Stimulated activated naive B cell treated with anti-CD40 and anti-IgM and Interleukin-4, amounts not matched to agents 10 μg/mL and 1 μg/mL and 100 μg/mL, for 72 hours (primary cell): Measurements from ENCODE around the gene POPDC3.

Source experiments
- ATAC-seq, 2 donors: fragments of 150-1000 bp; cut with Tn5 transposase; replicated peaks; 2 replicates each; pipeline ENCODE4 v1.10.0; 2021; ENCODE audit warnings: moderate library complexity in 1 of 2
- DNase-seq: peaks from one replicate; pipeline ENCODE4 v3.0.0; 2021
- H3K27ac Mint-ChIP-seq: one replicate; pipeline ENCODE4 v1.8.0; 2022; ENCODE audit warnings: mild to moderate bottlenecking, mixed read lengths
- H3K27me3 Mint-ChIP-seq, 2 donors: one replicate each; pipeline ENCODE4 v1.8.0; 2022; ENCODE audit warnings: mixed read lengths in 2 of 2
- H3K36me3 Mint-ChIP-seq, 2 donors: one replicate each; pipeline ENCODE4 v1.8.0; 2022; ENCODE audit warnings: mixed read lengths in 2 of 2, mild to moderate bottlenecking in 1 of 2
- H3K4me1 Mint-ChIP-seq, 2 donors: one replicate each; pipeline ENCODE4 v1.8.0; 2022; ENCODE audit warnings: mixed read lengths in 2 of 2, mild to moderate bottlenecking in 1 of 2
- H3K4me3 Mint-ChIP-seq, 2 donors: one replicate each; pipeline ENCODE4 v1.8.0; 2022; ENCODE audit warnings: mild to moderate bottlenecking in 2 of 2, mixed read lengths in 2 of 2, moderate library complexity in 1 of 2
- H3K9me3 Mint-ChIP-seq, 2 donors: one replicate each; pipeline ENCODE4 v1.8.0; 2022; ENCODE audit warnings: mixed read lengths in 2 of 2, mild to moderate bottlenecking in 1 of 2

The POPDC3 gene

GRCh38 chr6:105111871-105112270, 67.9 kb downstream of the POPDC3 start:
- no peaks in the 10 kb centered on the region for H3K9me3 Mint-ChIP-seq
- no peak overlapping the region for H3K27ac Mint-ChIP-seq
- no peak overlapping the region for H3K4me3 Mint-ChIP-seq
- ATAC-seq = no peak
- no peaks in the 10 kb centered on the region for H3K36me3 Mint-ChIP-seq
- no peaks in the 10 kb centered on the region for H3K4me1 Mint-ChIP-seq
- peaks cover 10 to 20% of the 10 kb centered on the region in 2 donors for H3K27me3 Mint-ChIP-seq
- no peak for DNase-seq

GRCh38 chr6:105111105-105111504, 68.7 kb downstream of the POPDC3 start:
- H3K27me3 Mint-ChIP-seq = peaks cover 10 to 19% of the 10 kb centered on the region in 2 donors
- H3K36me3 Mint-ChIP-seq = no peaks in the 10 kb centered on the region
- no peak overlapping the region for H3K27ac Mint-ChIP-seq
- no peak for DNase-seq
- ATAC-seq = no peak
- H3K9me3 Mint-ChIP-seq = no peaks in the 10 kb centered on the region
- no peaks in the 10 kb centered on the region for H3K4me1 Mint-ChIP-seq
- H3K4me3 Mint-ChIP-seq = no peak overlapping the region

- Mint-ChIP-seq H3K4me1 (no peaks in the 10 kb centered on the region), H3K36me3 (no peaks in the 10 kb centered on the region), H3K27ac (no peak overlapping the region), H3K4me3 (no peak overlapping the region), H3K9me3 (no peaks in the 10 kb centered on the region), H3K27me3 (peaks cover 10 to 24% of the 10 kb centered on the region in 2 donors)
- DNase-seq (no peak), ATAC-seq (no peak)
Observed at GRCh38 chr6:105109955-105110895, 69.6 kb downstream of the POPDC3 start.

- Mint-ChIP-seq H3K36me3 (no peaks in the 10 kb centered on the region), H3K9me3 (no peaks in the 10 kb centered on the region), H3K4me1 (no peaks in the 10 kb centered on the region), H3K27ac (no peak overlapping the region), H3K4me3 (no peak overlapping the region), H3K27me3 (peaks cover 16 to 31% of the 10 kb centered on the region in 2 donors)
- DNase-seq = no peak
- no peak for ATAC-seq
Observed at GRCh38 chr6:105108631-105109262, 71.1 kb downstream of the POPDC3 start.
